Neural cell (in vitro differentiated cells): Measurements from ENCODE around the gene SNX17.

Source experiments
- EP300 ChIP-seq: fragments of 450-650 bp; conservative IDR thresholded peaks from 2 replicates; pipeline ENCODE4 v1.6.1; 2014; ENCODE audit warnings: antibody characterized with exemption, mild to moderate bottlenecking, moderate library complexity; ENCODE audit not compliant: poor library complexity, severe bottlenecking
- EZH2 ChIP-seq: fragments of 200-600, 300-800 bp; shearing (Covaris generic), sonication (generic); IDR thresholded peaks from 2 replicates; pipeline ENCODE4 v1.6.1; 2014; ENCODE audit warnings: antibody characterized with exemption, low read length, borderline replicate concordance, mild to moderate bottlenecking; ENCODE audit not compliant: insufficient read depth, poor library complexity, severe bottlenecking
- MXI1 ChIP-seq: fragments of 450-650 bp; conservative IDR thresholded peaks from 2 replicates; pipeline ENCODE4 v1.6.1; 2014; ENCODE audit warnings: antibody characterized with exemption, mild to moderate bottlenecking; ENCODE audit not compliant: poor library complexity, severe bottlenecking
- TAF1 ChIP-seq: IDR thresholded peaks from 2 replicates; pipeline ENCODE4 v1.6.1; 2012; ENCODE audit warnings: low read depth
- TF ChIP-seq, protein P1 (sequence below): fragments of 450-650 bp; IDR thresholded peaks from 2 replicates; pipeline ENCODE4 v1.5.1; 2014; ENCODE audit warnings: antibody characterized with exemption, mild to moderate bottlenecking, moderate library complexity; ENCODE audit not compliant: poor library complexity, severe bottlenecking

DNA sequence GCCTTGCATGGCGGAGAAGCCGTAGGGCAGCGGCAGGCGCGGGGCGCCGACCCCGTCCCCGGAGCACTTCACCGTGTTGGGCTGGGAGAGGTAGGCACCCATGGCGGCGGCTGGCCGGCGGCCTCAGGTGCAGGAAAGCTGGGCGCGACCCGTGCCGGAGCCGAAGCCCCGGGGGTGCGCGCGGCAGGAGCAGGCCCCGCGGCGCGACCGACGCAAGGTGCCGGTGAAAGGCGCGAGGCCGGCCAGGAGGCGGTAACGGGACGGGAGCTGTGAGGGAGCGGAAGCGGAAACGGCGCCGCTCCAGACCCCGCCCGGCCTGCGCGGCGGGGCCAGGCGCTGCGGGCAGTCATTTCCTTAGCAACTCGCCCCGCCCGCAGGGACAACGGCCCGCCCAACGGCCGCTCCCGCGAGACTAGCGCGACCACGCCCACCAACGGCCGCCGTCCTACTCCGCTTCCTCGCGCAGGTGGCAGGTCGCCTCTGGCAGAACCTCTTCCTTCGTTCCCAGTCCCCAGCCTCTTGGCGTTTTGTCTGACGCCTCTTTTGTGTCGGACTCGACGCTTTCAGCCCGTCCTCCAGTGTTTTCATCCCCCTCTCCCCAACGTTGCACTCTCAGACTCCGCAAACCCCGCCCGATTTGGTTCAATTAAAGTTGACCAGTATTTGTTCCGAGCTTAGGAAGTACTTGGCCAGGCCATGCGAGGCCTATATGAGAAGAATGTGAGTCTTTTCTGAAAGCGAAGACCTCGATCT lies 39.1 kb downstream of the SNX17 start, which contains the start of gene PPM1G:
- TF ChIP-seq EP300 (peak; percentile 21), TAF1 (peak; percentile 65), EZH2 (no peak), MXI1 (peak; percentile 91)
- TF ChIP-seq, protein P1, sequence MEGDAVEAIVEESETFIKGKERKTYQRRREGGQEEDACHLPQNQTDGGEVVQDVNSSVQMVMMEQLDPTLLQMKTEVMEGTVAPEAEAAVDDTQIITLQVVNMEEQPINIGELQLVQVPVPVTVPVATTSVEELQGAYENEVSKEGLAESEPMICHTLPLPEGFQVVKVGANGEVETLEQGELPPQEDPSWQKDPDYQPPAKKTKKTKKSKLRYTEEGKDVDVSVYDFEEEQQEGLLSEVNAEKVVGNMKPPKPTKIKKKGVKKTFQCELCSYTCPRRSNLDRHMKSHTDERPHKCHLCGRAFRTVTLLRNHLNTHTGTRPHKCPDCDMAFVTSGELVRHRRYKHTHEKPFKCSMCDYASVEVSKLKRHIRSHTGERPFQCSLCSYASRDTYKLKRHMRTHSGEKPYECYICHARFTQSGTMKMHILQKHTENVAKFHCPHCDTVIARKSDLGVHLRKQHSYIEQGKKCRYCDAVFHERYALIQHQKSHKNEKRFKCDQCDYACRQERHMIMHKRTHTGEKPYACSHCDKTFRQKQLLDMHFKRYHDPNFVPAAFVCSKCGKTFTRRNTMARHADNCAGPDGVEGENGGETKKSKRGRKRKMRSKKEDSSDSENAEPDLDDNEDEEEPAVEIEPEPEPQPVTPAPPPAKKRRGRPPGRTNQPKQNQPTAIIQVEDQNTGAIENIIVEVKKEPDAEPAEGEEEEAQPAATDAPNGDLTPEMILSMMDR: peak; percentile 17
